Left renal cortex interstitium (tissue), 4 donors: ENCODE data around the gene CFDP1. TPM values are rescaled to one million over a fixed set of nuclear protein-coding genes. Genes with fewer than 3 reads are reported as not detected.

Source experiments
- DNase-seq, 4 donors: peaks; one replicate each; pipeline ENCODE4 v3.0.0-alpha.2; 2013; ENCODE audit warnings: low read depth in 4 of 4, low spot score in 2 of 4, missing footprints in 1 of 4
- polyA plus RNA-seq, 4 donors: library from polyadenylated mRNA; unstranded; fragments of 120-200 nt; gene quantifications; one replicate each; pipeline ENCODE4 v1.2.1, GENCODE V29; 2013; ENCODE audit not compliant: insufficient read length in 4 of 4

Gene CFDP1
- polyA plus RNA-seq, 4 donors: 156 to 189 (median 173) TPM

GRCh38 chr16:75326333-75326732, 107.0 kb downstream of the CFDP1 start:
- DNase-seq: no peak

DNA sequence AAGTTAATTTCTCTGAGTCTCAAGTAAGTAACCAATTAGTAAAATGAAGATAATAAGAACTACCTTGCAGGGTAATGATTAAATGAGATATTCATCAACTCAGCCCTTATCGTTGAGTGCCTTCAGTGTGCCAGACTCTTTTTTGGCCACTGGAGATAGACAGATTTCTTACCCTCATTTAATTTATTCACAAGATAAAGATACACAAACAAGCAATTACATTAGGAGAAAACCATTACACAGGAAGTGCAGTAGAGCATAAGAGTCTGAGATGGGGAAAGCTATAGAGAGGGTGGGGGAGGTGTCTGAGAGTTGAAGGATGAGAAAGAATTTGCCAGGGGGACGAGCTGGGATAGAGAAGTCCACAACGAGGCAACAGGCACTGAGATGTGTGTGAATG, 109.4 kb downstream of the CFDP1 start:
- DNase-seq: no peak

DNA sequence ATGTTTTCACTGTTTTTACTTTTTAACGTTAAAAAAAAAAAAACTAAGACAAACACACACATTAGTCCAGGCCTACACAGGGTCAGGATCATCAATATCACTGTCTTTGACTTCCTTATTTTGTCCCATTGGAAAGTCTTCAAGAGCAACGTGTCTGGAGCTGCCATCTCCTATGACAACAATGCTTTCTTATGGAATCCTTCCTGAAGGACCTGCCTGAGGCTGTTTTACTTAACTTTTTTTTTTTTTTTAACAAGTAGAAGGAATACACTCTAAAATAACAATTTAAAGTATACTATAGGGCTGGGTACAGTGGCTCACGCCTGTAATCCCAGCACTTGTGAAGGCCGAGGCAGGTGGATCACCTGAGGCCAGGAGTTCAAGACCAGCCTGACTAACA, 110.1 kb downstream of the CFDP1 start:
- DNase-seq: no peak

- DNase-seq: no peak
Measured at GRCh38 chr16:75322740-75323139, 110.6 kb downstream of the CFDP1 start.

- DNase-seq: no peak
Measured at GRCh38 chr16:75320435-75320834, 112.9 kb downstream of the CFDP1 start.

DNA sequence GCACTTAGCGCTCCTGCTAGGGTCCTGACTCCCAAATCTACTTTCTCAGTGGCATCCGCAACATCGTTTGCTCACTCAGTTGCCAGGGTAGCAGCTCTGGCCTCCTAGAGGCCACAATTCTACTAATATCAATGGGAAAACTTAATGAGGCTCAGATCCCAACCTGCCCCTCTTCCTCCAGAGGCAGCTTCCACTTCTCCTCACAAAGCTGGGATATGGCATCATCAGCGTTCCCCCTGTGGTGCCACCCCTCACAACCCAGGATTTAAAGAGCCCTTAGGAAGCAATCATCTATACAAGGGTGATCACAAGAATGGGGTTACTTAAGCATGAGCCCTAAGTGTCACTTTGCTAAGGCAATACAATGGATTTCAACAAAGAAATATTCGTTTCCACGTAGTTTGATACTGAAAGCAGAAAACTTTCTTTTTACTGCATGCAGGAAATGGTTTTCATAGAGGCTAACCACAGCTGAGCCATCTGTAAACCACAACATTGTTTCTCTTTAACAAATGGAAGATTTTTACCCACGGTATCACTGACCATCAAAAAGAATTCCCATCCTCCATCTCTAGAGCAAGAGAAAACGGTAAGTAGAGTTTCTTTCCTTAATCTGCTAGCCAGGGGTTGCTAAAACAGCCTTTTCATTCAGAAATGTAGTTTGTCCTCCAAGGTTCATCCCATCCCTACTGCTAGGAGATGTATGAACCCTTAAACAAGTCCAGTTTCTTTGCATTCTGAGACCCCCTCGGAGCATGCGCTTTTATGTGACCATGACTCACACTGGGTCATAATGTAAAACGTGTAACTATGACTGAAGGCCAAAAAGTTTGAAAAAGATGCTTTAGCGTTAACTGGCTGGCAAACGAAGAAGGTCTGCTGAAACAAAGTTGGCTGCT, 113.5 kb downstream of the CFDP1 start:
- no peak for DNase-seq

- no peak for DNase-seq
Measured at GRCh38 chr16:75318737-75319136, 114.6 kb downstream of the CFDP1 start.

GRCh38 chr16:75317532-75317931, 115.8 kb downstream of the CFDP1 start:
- no peak for DNase-seq

- peak in 1 of 4 donors; percentile 40 for DNase-seq
Measured at GRCh38 chr16:75317101-75317522, 116.2 kb downstream of the CFDP1 start.

DNA sequence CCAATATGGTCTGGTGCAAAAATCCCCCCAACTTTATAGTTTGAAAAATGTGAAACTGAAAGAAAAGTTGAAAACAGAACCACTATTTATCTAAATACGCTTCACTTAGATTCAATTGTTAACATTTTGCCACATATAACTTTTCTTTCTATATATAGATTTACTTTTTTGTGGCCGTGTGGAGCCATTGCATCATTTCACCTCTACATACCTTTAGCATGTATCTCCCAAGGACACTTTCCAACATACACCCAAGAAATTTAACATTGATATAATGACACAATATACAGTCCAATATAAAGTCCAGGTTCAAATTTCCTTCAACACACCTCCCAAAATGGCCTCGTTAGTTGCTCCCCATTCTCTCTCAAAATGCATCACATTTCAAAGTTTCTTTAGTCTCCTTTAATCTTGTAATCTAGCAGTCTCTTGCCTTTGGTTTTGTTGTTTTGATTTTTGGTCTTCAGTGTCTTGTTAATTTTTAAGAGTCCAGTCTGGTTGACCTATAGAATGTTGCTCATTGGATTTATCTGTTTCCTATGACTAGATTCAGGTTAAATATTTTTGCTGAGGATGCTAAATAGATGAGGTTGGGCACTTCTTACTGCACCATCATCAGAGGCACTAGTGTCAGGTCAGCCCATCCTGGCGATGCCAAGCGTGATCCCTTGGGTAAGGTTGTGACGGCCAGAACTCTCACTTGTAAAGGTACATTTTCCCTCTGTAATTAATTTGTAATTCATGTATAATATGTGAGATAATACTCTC, 117.6 kb downstream of the CFDP1 start:
- DNase-seq: no peak

DNA sequence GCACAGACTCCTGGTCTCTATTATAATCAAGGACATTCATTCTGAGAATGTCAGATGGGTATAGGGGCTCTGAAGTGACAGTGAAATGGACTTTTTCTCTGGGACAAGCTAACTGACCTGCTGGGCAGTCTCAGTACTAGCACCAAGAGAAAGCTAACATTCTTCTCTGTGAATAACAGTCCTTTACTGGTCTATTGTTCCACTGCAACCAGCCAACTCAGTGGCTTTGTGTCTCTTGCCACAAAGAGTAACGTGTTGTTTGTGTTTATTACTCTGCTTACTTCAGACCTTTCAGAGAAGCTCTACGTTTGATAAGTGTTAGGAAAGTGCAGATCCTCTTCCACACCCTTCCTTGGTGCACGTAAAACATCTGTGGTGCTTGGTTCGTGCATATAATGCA, 120.4 kb downstream of the CFDP1 start:
- no peak for DNase-seq

DNA sequence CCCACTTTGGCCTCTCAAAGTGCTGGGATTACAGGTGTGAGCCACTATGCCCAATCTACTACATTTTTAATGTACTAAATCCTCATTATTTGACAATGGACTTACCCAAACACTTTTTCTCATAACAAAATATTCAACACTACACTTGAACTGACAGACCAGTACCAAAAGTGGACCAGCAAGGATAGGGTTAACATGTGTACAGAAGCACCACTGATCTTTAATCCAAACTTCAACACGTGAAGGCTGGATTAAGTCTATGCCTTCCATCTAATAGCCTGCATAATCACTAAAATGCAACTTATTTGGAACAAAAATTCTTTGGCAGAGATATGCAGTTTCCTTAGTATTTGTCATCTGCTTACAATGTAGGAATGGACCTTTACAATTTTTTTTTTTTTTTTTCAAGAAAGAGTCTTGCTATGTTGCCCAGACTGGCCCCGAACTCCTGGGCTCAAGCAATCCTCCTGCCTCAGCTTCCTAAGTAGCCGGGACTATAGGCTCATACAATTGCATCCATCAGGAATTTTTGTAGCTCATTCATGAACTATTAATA, 121.8 kb downstream of the CFDP1 start:
- no peak for DNase-seq

- no peak for DNase-seq
Measured at GRCh38 chr16:75310541-75310940, 122.8 kb downstream of the CFDP1 start.

DNA sequence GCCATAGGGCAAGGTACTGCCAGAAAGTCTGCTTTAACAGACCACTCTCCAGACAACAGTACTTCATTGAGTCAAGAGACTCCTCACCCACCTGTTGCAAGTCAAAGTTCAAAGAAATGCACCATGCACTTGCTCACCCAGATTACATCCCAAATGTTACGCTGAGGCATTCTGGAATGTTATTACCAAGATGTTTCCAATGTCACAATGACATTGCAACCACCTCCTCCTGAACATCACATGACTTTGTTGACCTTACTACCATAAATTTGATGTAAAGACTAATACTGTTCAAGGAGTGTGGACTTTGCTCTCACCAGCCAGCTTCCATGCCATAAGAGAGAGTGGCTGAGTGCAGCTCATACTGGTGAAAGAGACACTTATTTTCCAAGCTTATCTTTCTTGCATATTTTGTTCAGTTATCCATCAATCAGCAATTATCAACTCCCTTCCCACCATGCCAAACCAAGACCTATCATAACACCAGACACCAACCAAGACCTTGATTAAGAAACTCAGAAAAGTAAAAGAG, 123.3 kb downstream of the CFDP1 start:
- DNase-seq: no peak

DNA sequence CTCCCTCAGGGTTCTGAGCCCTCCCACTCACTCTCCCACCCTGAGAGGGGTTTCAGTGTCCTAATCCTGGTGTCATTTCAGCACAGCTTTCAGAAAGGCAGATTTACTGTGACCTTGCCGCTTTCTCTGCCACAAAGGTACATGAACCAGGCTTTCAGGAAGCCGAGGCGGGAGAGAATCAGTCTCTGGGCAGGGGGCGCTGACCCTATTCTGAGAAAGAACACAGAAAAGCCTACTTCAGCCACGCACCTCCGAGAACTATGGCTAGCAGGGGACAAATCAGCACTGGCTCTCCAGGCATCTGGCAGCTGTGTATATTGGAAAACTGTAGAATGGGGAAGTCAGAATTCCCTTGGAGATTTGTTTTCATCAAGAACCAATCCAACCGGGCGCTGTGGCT, 124.1 kb downstream of the CFDP1 start:
- no peak for DNase-seq

DNA sequence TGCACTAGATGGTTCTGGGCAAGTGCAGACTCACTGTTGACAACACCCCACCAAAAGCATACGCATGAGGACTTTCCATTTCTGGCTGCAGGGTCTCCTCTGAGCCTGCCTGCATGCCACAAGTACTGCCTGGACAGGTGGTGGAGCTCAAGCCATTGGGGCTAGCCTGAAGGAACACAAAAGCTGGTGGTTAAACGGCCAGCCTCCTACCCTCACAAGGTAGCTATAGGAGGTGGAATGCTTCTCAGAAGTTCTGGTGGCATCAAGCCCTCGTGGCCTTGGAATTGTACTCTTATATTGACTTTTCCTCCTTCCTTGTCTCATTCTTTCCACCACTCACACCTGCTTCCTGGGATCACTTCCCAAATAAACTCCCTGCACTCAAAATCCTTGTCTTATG, 125.3 kb downstream of the CFDP1 start:
- no peak for DNase-seq

GRCh38 chr16:75307506-75307905, 125.8 kb downstream of the CFDP1 start:
- no peak for DNase-seq

- DNase-seq: no peak
Measured at GRCh38 chr16:75306099-75306762, 127.1 kb downstream of the CFDP1 start.

DNA sequence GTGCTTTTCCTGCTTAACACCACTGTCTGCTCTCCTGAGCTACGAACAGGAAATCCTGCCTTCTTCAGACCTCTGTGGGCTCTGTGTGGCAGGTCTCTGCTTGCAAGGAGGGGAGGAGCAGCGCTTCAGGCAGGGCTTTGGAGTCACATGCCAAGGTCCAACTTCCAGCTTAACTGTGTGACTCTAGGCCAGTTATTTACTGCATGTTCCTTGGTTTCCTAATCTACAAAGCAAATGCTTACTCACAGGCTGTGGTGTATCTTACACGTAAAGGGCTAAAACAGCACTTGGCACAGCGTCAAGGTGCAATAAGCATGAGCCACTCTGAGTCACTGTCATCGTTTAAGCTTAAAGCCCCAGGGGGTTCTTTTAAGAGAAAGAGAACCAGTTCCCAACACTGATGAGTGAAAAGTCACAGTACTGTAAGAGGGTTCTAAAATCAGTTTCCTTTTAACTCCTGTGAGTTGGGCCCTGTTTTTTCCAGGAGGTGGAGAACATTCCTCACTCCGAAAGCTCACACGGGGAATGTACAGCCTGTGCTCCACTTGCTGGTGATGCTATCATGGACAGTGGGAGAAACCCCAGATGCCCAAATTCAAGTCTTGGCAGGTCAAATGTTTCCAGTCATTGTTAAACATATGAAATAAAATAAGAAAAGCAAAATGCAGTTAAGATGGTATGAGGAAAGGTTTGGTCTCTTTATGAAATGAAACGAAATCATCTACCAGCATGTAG, 127.8 kb downstream of the CFDP1 start:
- DNase-seq: no peak
